Lung microvascular endothelial cell (primary cell): ENCODE measurements around the gene ANKFY1. TPM values are rescaled to one million over a fixed set of nuclear protein-coding genes. Genes with fewer than 3 reads are reported as not detected.
"Not testable (repeated sequence)": the region's sequence is repeated elsewhere in the genome, so short reads cannot be mapped to it uniquely, and the experiment has no call there.

Source experiments
- DNase-seq, 2 donors: peaks; one replicate each; pipeline versions ENCODE4 v3.0.0 to v3.0.0-alpha.2; 2010; ENCODE audit warnings: low read depth in 2 of 2
- total RNA-seq: library from RNA; depleted of rRNA; stranded (reverse); fragments of >200 nt; gene quantifications from 2 replicates; pipeline ENCODE4 v1.2.1, GENCODE V29; 2014

The ANKFY1 gene
- total RNA-seq, 1 donor from 2014 or later, result 22.4 TPM

DNA sequence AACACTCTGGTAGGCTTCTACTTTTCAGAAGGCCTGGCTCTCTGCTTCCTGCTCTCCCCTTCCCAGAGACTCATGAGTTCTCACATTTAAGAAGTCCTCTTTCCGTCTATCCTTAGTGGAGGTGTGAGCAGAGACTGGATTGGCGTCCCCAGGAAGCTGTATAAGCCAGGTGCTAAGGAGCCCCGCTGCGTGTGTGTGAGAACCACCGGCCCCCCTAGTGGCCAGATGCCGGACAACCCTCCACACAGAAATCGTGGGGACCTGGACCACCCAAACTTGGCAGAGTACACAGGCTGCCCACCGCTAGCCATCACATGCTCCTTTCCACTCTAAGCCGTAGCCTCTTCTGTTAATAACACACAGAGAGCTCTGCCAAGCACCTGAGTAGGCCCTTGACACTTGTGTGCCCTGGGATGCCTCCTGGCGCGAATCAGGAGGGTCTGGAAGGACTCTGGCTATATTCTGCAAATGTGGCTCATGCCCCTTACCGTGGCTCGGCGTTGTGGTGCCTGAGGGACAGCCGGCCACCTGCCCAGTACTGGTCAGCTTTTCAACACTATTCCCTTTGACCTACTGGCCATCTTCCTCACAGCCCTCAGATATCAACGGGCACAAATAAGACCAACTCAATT is 106.9 kb downstream of the ANKFY1 start:
- no peak for DNase-seq

DNA sequence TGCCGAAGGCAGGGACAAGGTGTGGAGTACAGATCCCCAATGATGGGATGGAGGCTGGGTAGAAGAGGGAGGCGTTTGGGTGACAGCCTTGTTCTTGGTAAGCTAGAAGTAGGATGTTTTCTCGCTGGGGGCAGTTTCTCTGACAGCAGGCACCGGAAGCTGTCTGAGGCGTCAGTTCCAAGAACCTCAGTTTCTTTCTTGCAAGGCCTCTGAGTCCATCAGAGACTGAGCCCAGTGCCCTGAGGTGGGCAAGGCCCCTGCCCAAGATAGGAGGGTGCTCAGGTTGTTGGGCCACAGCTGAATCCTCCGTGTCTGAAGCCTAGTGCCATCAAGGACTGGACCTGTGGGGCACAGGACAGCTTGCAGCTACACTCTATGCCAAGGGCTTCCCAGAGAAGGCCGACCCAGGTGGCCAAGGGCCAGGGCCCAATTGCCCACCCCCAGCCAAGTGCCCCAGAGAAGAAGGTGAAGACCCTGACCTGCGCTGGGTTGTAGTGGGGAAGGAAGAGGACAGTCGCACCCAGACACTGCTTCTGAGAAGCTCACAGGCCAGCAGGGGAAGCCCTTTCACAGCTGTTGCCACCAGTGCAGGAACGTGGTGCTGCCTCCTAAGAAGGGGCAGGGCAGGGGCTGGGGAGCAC is 107.7 kb downstream of the ANKFY1 start:
- DNase-seq, result no peak

DNA sequence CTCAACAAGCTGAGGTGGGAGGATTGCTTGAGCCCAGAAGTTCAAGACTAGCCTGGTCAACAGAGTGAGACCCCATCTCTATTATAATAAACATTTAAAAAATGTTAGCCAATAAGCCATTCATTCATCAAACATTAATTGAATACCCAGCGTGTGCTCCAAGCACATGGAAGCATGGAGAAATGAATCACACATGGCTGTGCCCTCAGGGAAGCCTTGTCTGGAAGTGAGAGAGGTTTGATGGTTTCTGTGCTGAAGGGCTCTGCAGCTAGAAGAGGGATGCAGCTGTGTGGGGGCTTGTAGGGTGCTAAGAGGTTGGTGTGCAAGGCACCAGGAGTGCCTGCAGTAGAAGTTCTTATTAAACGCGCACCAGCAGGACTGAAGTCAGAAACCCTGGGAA is 109.6 kb downstream of the ANKFY1 start:
- no peak for DNase-seq

DNA sequence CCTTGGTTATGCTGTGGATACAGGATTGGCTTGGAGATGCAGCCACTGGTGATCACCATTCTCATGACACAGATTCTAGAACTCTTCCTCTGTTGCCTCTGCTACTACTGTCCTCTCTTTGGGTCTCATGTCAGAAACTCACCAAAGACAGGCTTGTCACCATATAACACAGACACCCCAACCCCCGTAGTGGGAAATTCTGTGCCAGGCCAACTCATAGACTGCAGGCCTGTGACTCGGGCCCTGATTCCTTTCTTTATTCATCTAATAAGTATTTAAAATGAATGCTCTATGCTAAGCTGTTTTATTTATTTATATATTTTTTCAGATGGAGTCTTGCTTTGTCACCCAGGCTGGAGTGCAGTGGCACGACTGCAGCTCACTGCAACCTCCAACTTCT is 111.3 kb downstream of the ANKFY1 start:
- DNase-seq, result no peak

DNA sequence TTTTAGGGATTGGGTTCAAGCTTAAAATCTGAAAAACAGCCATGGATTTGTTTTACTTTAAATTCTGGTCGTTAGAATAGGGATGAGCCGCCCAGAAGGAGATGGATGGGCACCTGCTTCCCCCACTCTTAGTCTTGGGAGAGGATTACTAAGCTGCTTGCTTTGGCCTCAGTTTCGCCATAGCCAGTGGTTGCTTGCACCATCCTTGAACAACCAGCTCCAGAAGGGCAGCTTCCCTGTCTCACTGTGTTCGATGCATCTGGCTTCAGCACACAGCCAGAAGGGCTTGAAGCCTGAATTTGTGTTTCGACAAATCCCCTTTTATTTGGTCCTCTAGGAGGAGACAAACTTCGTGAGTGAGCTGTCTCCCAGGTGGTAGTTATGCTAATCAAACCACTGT is 113.7 kb downstream of the ANKFY1 start:
- DNase-seq, result no peak

DNA sequence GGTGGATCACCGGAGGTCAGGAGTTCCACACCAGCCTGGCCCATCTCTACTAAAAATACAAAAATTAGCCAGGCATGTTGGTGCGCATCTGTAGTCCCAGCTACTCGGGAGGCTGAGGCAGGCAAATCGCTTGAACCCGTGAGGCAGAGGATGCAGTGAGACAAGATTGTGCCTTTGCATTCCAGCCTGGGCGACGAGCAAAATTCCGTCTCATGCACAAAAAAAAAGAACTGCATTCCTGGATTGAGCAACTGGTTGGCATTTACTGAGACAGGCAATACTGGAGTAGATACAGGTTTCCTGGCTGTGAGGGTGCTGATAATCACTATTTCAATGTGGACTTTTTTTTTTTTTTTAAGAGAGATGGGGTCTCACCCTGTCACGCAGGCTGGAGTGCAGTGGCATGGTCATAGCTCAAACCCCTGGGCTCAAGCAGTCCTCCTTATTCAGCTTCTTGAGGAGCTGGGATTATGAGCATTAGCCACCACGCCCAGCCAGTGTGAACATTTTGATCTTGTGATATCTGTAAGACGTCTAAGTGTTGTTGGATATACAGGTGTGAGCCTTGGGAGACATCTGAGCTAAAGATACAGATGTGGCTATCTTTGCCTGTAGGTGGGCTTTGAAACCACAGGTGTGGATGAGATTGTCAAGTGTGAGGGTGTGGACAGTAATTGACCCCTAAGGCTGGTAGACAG is 115.0 kb downstream of the ANKFY1 start:
- no peak for DNase-seq

DNA sequence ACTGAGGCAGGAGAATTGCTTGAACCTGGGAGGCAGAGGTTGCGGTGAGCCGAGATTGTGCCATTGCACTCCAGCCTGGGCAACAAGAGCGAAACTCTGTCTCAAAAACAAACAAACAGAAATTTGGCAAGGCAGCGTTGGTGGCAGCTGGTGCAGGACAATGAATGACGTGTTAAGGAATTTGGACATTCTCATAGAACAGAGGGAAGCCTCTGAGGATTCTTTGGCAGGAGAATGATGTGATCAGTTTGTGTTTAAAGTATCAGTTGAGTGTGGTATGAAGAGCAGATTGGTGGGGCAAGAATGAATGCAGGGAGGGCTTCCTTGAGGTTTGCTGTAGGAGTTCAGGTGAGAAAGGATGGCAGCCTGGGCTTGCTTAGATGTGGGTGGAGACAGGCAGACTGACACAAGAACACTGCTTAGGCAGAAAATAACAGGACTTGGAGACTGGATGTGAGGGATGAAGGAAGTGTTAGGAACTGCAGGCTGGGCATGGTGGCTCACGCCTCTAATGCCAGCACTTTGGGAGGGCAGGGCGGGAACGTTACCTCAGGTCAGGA is 115.9 kb downstream of the ANKFY1 start:
- DNase-seq, result peak in 1 of 2 donors; percentile 22

DNA sequence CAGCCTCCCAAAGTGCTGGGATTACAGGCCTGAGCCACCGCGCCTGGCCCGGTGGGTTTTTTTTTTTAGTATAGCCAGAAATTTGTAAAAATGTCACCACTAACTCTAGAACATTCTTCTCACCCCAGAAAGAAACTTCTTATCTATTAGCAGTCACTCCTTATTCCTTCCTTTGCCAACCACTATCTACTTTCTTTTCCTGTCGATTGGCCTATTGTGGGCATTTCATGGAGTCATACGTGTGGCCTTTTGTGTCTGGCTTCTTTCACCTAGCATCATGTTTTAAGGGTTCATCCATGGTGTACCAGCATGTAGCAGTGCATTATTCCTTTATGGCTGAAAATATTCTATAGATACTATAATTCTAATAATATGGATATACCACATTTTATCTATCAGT is 117.1 kb downstream of the ANKFY1 start:
- no peak for DNase-seq

DNA sequence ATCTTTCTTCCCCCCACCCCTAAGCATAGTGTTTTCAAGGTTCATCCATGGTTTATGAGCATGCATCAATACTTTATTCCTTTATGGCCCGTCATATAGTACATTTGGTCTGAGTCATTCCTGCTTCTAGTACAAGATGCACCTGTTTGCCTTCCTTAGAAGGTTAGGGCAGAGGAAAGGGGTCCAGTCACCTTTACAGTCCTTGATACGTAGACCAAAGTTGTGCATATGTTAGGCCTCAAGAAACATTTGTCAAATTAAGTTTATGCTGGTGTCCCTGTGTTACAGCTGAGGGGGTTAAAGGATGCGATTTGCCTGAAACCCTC is 119.4 kb downstream of the ANKFY1 start:
- DNase-seq, result no peak

DNA sequence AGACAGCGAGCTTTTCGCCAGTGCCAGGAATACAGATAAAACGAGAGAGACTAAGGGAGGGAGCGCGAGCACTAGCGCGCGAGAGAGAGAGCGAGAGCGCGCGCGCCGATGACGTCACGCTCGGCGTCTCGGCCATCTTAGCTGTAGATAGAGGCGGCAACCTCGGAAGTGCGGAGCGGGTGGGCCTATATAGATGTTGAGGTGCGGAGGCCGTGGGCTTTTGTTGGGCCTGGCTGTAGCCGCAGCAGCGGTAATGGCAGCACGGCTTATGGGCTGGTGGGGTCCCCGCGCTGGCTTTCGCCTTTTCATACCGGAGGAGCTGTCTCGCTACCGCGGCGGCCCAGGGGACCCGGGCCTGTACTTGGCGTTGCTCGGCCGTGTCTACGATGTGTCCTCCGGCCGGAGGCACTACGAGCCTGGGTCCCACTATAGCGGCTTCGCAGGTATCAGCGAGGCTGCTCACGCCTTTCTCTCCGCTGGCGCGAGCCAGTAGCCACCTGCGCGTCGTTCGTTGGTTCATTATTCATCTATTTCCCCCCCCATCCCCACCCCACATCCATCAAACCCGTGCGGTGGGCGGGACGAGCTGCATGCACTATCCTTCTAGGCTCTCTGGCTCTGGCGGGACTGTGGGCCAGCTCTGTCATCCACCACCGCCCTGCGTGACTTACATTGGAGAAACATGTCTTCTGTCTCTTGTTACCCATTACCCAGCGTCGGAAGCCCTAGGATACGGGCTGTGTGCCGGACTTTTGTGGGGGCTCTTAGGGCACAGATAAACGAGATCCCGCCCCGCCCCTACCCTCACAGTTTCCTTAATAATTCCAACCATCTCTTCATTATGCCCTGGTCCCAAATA is 120.0 kb downstream of the ANKFY1 start:
- peak; percentile 95 to 97 for DNase-seq

DNA sequence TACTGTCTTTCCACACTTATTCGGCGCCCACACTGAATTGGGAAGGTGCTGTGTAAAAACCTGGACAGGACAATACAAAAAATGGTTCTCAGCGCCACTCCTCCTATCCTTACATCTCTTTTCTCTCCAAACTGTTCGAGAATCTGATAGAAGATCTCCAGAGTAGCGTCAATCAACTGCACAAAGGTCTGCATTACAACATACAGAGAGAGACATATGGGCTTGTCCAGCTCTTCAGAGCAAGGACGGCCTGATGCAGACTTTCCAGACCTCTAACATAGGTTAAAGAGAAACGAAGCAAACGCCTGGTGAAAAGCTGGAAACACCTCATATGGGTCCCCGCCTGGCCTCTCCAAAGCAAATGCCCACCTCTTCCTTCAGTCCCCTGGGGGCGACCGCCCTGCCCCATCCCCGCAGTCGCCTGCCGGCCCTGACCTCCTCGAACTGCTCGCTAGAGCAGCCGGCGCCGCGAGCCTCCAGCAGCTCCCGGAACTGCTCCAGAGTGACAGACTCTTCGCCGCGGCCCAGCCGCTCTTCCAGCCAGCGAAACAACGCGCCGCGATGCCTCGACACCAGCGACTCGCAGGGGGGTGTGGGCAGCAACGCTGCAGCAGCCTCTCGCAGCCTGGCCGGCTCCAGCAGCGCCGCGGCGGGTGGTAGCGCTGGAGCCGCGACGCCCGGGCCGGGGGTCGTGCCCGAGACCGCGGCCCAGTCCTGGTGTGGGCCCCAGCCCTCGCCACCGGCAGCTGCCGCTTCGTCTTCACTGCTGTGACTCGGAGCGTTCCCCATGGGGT is 121.5 kb downstream of the ANKFY1 start:
- DNase-seq, result peak; percentile 52 to 55

DNA sequence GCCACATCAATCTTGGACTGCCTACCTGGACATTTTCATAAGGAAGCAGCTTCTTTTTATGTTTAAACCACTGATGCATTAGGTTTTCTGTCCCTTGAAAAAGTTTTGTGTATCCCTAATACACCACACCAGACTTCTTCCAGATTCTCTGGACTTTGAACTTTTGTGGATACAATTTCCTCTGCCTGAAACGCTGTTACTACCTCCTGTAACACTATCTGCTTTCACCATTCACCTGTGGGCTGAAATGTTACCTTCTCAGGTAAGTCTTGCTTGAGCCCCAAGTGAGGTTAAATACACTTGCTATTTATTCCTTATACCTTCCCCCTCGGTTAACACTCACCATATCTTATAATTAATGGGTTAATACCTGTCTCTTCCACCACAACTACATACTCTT is 123.7 kb downstream of the ANKFY1 start:
- no peak for DNase-seq

DNA sequence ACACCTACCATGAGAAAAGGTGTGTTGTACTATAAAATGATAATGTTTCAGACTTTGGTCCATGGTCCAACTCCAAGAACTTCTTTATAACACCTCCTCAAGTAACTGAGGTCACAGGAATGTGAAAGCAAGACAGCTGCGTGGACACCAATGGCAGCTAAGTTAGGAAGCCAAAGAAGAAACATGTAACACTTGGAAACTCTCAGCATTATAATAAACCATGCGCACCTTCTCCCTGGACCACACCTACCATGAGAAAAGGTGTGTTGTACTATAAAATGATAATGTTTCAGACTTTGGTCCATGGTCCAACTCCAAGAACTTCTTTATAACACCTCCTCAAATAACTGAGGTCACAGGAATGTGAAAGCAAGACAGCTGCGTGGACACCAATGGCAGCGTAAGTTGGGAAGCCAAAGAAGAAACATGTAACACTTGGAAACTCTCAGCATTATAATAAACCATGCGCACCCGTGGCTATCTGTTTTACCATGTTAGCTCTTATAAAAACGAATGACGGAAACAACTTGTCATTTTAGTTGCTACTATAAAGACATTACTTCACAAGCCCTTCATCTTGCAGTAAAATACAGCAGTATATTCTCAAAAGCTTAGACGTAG is 124.8 kb downstream of the ANKFY1 start:
- not testable (repeated sequence) for DNase-seq

DNA sequence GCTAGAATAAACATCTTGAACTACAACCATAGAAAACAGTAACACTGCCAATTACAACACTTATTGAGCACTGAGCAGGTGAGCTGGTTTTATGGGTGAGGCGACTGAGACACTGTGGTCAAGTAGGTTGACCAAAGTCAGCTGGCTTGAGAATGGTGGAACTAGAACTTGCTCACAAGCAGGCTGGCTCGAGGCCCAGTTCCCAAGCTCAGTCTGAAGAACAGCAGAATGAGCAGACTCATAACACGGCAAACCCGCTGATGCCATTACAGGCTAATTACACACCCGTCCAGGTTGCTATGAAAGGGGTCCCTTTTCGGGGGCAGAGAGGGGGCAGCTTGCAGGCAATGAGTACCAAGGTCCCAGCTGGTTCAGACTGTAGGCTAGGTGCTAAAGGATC is 127.4 kb downstream of the ANKFY1 start:
- DNase-seq, result no peak

DNA sequence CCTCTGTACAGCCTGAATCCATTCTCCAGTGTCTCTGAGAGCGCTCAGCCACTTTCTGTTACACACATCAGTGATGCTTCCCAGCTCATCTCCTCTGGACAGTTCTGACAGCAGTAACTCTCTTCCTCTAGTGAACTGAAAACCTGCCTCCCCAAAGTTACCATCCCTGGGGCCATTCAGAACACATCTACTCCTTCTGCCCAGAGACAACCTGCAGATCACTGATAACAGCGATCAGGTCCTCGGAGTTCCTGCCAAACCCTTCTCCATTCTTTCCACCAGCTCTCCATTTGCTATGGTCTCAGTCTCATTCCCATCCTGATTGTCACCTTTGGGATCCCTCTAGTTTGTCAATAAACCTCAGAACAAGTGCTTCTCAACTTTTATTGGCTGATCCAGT is 128.3 kb downstream of the ANKFY1 start:
- no peak for DNase-seq

DNA sequence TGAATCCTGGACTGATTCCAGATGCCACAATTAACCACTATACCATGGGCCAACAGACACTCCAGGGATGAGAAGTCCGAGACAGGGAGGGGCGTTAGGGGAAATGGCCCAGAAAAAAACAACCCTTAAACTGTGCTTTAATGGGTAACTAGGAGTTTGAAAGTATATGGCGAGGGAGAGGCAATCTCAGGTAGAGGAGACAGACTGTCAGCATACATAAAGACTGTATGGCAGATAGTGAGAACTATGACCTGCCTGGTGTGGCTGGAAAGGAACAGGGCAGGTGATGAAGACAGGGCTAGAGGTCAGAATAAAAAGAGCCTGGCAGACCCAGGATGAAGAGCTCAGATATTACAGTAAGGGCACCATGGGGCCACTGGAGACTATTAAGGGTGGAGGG is 129.1 kb downstream of the ANKFY1 start:
- DNase-seq, result no peak

DNA sequence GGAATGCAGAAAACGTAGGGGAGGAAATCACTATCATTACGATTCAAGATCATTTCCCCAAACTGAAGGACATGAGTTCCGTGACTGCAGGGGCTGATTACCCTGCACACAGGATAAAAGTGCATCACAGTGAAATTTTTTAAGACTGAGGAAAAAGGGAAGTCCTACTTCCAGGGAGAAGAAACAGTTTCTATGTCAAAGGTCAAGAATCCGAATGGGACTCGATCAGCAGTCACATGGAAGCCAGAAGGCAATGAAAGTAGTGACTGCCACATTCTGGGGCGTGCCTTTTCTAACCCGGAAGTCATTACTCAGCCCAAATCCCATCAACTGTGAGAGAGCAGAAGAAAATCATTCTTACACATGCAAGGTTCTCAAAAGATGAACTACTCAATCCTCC is 133.1 kb downstream of the ANKFY1 start:
- DNase-seq, result peak in 1 of 2 donors; percentile 76

DNA sequence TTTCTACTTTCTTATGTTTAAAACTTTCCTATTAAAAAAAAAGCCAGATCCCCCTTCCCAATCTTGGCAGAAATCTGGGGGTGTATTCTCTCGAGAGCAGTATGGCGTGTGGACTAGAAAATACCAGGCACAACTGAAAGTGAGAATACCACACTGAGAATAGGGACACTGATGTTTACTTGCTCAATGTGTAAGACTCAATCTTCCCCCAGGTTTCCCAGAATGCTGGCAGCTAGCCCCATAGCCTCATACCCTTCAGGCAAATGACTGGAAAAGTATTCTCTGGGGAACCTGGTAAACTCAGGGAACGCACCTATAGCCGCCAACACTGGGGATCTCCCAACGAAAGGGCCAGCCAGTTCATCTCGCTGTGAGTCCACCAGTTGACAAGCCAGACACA is 136.2 kb downstream of the ANKFY1 start:
- no peak for DNase-seq

DNA sequence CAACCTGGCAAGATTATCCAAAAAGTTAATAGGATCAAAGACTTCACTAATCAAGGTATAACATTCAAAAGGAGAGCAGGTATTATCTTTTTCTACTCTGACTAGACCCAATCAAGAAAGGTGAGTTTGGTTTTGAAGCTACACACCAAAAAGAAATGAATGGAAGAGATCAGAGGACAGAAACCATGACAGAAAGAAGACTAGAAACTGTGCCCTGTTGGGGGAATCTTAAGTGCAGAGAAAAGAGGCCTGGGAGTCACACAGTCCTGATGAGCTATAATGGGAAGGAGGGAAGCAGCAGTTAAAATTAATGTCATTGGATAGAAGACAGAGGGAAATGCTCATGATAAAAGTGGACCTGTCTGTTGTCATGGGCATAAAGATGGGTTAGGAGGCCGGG is 138.2 kb downstream of the ANKFY1 start:
- DNase-seq, result no peak

DNA sequence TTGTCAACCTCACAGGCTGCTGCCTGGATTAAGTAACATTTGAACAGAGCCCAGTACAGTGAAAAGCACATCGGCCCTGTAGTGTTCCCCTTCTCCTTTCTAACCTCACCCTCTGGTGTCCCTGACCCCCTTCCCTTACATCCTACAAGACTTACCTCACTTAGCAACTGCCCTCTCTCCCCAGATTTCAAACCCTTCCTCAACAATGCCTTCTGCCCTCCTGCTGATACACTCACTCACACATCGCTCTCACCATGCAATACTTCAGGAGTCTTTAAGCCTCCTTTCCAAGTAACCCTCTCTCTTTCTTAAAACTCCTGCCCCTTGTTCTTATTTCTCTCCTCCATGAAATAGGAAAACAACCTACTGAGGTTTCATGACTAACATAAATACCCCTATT is 138.8 kb downstream of the ANKFY1 start:
- no peak for DNase-seq

DNA sequence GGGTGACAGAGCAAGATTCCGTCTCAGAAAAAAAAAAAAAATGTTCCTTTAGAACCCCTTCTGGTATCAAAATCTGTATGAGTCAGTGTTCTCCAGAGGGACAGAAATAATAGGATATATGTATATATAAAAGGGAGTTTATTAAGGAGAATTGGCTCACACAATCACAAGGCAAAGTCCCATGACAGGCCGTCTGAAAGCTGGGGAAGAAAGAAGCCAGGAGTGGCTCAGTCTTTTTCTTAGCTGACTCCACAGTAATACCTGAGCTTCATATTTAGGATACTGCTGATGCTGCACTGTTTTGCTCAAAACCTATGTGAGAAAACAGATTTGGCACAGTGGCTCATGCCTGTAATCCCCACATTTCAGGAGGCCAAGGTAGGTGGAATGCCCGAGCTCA is 143.4 kb downstream of the ANKFY1 start:
- no peak for DNase-seq
